ENCODE measurements around the gene C1orf52. TPM values are rescaled to one million over a fixed set of nuclear protein-coding genes. Genes with fewer than 3 reads are reported as not detected.

The C1orf52 gene
- total RNA-seq, 2 experiments from 2014 or later: 62.4 to 66.6 TPM

GRCh38 chr1:85307987-85308832 lies 48.7 kb upstream of the C1orf52 start:
- POLR2A ChIA-PET: interaction anchor here (1.0 kb wide), 1 partner anchor 32 kb away, joined by 6 read pairs; the partner anchor contains the start of gene BCL10
- no peak overlapping the region for H3K4me3 ChIP-seq (ENCODE audit: low read length)
- peak overlapping the region; percentile 65 for H3K4me3 Mint-ChIP-seq
- CTCF ChIA-PET: interaction anchor here (0.8 to 1.2 kb wide), 2 partner anchors 12 to 363 kb away, joined by 3 read pairs; no protein-coding TSS in a partner anchor
- peaks cover 6 to 9% of the 10 kb centered on the region in 2 experiments for H3K27me3 ChIP-seq (ENCODE audit: control insufficient read depth in 1 of 2, insufficient read depth in 2 of 2, low read length in 2 of 2)
- ATAC-seq (ENCODE audit: poor library complexity) (peak; percentile 83), DNase-seq (peak; percentile 21 to 70 (median 50))
- H3K27ac Mint-ChIP-seq: no peak overlapping the region
- H3K9me3 ChIP-seq (ENCODE audit: control insufficient read depth in 1 of 2, insufficient read depth in 1 of 2, low read length in 2 of 2): peaks cover 0 to 4% of the 10 kb centered on the region in 2 experiments
- no peak overlapping the region for H3K27ac ChIP-seq (ENCODE audit: low read depth in 1 of 2, low read length in 2 of 2)
- no peaks in the 10 kb centered on the region for H3K36me3 ChIP-seq (ENCODE audit: insufficient read depth, low read length)
- peaks cover 10% of the 10 kb centered on the region for H3K4me1 ChIP-seq (ENCODE audit: insufficient read depth, low read length)
- H3K4me1 Mint-ChIP-seq (ENCODE audit: low read depth): peaks cover 5% of the 10 kb centered on the region
- H3K27me3 Mint-ChIP-seq: peaks cover 49% of the 10 kb centered on the region
- TF ChIP-seq CTCF (IDR thresholded peaks at IDR 0.05): peak; percentile 71
- intact Hi-C loops (cut with DNase I, micrococcal nuclease): loop anchor here in 1 of 2 experiments (5.0 kb wide), 1 partner anchor 709 kb away; no protein-coding TSS in a partner anchor
- no peaks in the 10 kb centered on the region for H3K9me3 Mint-ChIP-seq
- H3K36me3 Mint-ChIP-seq (ENCODE audit: low read depth): no peaks in the 10 kb centered on the region

GRCh38 chr1:85306236-85306635 lies 46.8 kb upstream of the C1orf52 start:
- H3K9me3 Mint-ChIP-seq: no peaks in the 10 kb centered on the region
- H3K4me1 Mint-ChIP-seq (ENCODE audit: low read depth): peaks cover 5% of the 10 kb centered on the region
- ATAC-seq (ENCODE audit: poor library complexity) (no peak), DNase-seq (no peak)
- Histone ChIP-seq H3K36me3 (ENCODE audit: insufficient read depth, low read length) (no peaks in the 10 kb centered on the region), H3K4me1 (ENCODE audit: insufficient read depth, low read length) (peaks cover 10% of the 10 kb centered on the region), H3K27ac (ENCODE audit: low read depth in 1 of 2, low read length in 2 of 2) (no peak overlapping the region), H3K4me3 (ENCODE audit: low read length) (no peak overlapping the region), H3K9me3 (ENCODE audit: control insufficient read depth in 1 of 2, insufficient read depth in 1 of 2, low read length in 2 of 2) (peaks cover 0 to 4% of the 10 kb centered on the region in 2 experiments), H3K27me3 (ENCODE audit: control insufficient read depth in 1 of 2, insufficient read depth in 2 of 2, low read length in 2 of 2) (peaks cover 6 to 9% of the 10 kb centered on the region in 2 experiments)
- no peak overlapping the region for H3K27ac Mint-ChIP-seq
- intact Hi-C loops (cut with DNase I, micrococcal nuclease): loop anchor here in 1 of 2 experiments (5.0 kb wide), 1 partner anchor 711 kb away; no protein-coding TSS in a partner anchor
- H3K36me3 Mint-ChIP-seq (ENCODE audit: low read depth): no peaks in the 10 kb centered on the region
- H3K4me3 Mint-ChIP-seq: no peak overlapping the region
- H3K27me3 Mint-ChIP-seq: peaks cover 37% of the 10 kb centered on the region
- TF ChIP-seq CTCF (IDR thresholded peaks at IDR 0.05): no peak
- CTCF ChIA-PET: no interaction called here
- POLR2A ChIA-PET: no interaction called here

GRCh38 chr1:85303440-85304162 lies 44.1 kb upstream of the C1orf52 start:
- Mint-ChIP-seq H3K4me3 (no peak overlapping the region), H3K27ac (no peak overlapping the region), H3K4me1 (ENCODE audit: low read depth) (peaks cover 5% of the 10 kb centered on the region), H3K36me3 (ENCODE audit: low read depth) (no peaks in the 10 kb centered on the region), H3K27me3 (peaks cover 15% of the 10 kb centered on the region), H3K9me3 (no peaks in the 10 kb centered on the region)
- H3K4me1 ChIP-seq (ENCODE audit: insufficient read depth, low read length): peaks cover 13% of the 10 kb centered on the region
- intact Hi-C loops (cut with DNase I, micrococcal nuclease): no loop called here
- ChIA-PET CTCF (no interaction called here), POLR2A (no interaction called here)
- no peaks in the 10 kb centered on the region for H3K36me3 ChIP-seq (ENCODE audit: insufficient read depth, low read length)
- ATAC-seq (ENCODE audit: poor library complexity) (no peak), DNase-seq (no peak)
- no peak overlapping the region for H3K4me3 ChIP-seq (ENCODE audit: low read length)
- TF ChIP-seq CTCF (IDR thresholded peaks at IDR 0.05): no peak
- H3K27ac ChIP-seq (ENCODE audit: low read depth in 1 of 2, low read length in 2 of 2): no peak overlapping the region
- H3K27me3 ChIP-seq (ENCODE audit: control insufficient read depth in 1 of 2, insufficient read depth in 2 of 2, low read length in 2 of 2): peaks cover 2 to 4% of the 10 kb centered on the region in 2 experiments
- peaks cover 0 to 4% of the 10 kb centered on the region in 2 experiments for H3K9me3 ChIP-seq (ENCODE audit: control insufficient read depth in 1 of 2, insufficient read depth in 1 of 2, low read length in 2 of 2)

Data from CD4-positive, alpha-beta T cell (primary cell).